ENCODE measurements around the gene PRR20D. TPM values are rescaled to one million over a fixed set of nuclear protein-coding genes. Genes with fewer than 3 reads are reported as not detected.
"Not testable (repeated sequence)": the region's sequence is repeated elsewhere in the genome, so short reads cannot be mapped to it uniquely, and the experiment has no call there.

Gene PRR20D
- polyA plus RNA-seq (2011; rRNA removed) (not detected in 2 replicates), polyA minus RNA-seq (2011; rRNA and poly(A)+ RNA removed) (not detected in 2 replicates)

GRCh38 chr13:57160332-57160731 lies at the start of gene PRR20D:
PRR20D (plus strand) TSS chr13:57160632; CDS start chr13:57161019, 387 bp downstream.
- H3K27me3 ChIP-seq (ENCODE audit: control insufficient read depth, insufficient read depth, low read length); CTCF ChIA-PET; H3K9me3 ChIP-seq (ENCODE audit: control insufficient read depth, insufficient read depth, low read length); H3K27ac ChIP-seq (ENCODE audit: low read depth, low read length); H3K4me3 ChIP-seq (ENCODE audit: low read depth, low read length); POLR2A ChIA-PET; DNase-seq (ENCODE audit: low read depth, low spot score): not testable (repeated sequence)

GRCh38 chr13:57114945-57115344 lies 45.5 kb upstream of the PRR20D start:
- Histone ChIP-seq H3K9me3 (ENCODE audit: control insufficient read depth, insufficient read depth, low read length) (peaks cover 17% of the 10 kb centered on the region), H3K4me3 (ENCODE audit: low read depth, low read length) (no peak overlapping the region), H3K27ac (ENCODE audit: low read depth, low read length) (no peak overlapping the region), H3K27me3 (ENCODE audit: control insufficient read depth, insufficient read depth, low read length) (no peaks in the 10 kb centered on the region)
- no peak for DNase-seq (ENCODE audit: low read depth, low spot score)
- no peak for TF ChIP-seq CTCF (IDR thresholded peaks at IDR 0.05; ENCODE audit: low read depth, low read length)
- ChIA-PET CTCF (no interaction called here), POLR2A (no interaction called here)

GRCh38 chr13:57123681-57124080 lies 36.8 kb upstream of the PRR20D start:
- CTCF ChIA-PET = no interaction called here
- POLR2A ChIA-PET = no interaction called here
- no peak for DNase-seq (ENCODE audit: low read depth, low spot score)

GRCh38 chr13:57128909-57129308 lies 31.5 kb upstream of the PRR20D start:
- peaks cover 7% of the 10 kb centered on the region for H3K9me3 ChIP-seq (ENCODE audit: control insufficient read depth, insufficient read depth, low read length)
- CTCF ChIA-PET = no interaction called here
- no peak for DNase-seq (ENCODE audit: low read depth, low spot score)
- H3K4me3 ChIP-seq (ENCODE audit: low read depth, low read length) = no peak overlapping the region
- no peaks in the 10 kb centered on the region for H3K27me3 ChIP-seq (ENCODE audit: control insufficient read depth, insufficient read depth, low read length)
- no peak for TF ChIP-seq CTCF (IDR thresholded peaks at IDR 0.05; ENCODE audit: low read depth, low read length)
- no peak overlapping the region for H3K27ac ChIP-seq (ENCODE audit: low read depth, low read length)
- POLR2A ChIA-PET = no interaction called here

More at GRCh38 chr13:57123681-57124080, 36.8 kb upstream of the PRR20D start:
- no peak for TF ChIP-seq CTCF (IDR thresholded peaks at IDR 0.05; ENCODE audit: low read depth, low read length)
- Histone ChIP-seq H3K27ac (ENCODE audit: low read depth, low read length) (no peak overlapping the region), H3K27me3 (ENCODE audit: control insufficient read depth, insufficient read depth, low read length) (no peaks in the 10 kb centered on the region), H3K9me3 (ENCODE audit: control insufficient read depth, insufficient read depth, low read length) (peaks cover 12% of the 10 kb centered on the region; the same call in 1 of the 2 replicates), H3K4me3 (ENCODE audit: low read depth, low read length) (no peak overlapping the region)

GRCh38 chr13:57136093-57136492 lies 24.3 kb upstream of the PRR20D start:
- POLR2A ChIA-PET = no interaction called here
- no peak for TF ChIP-seq CTCF (IDR thresholded peaks at IDR 0.05; ENCODE audit: low read depth, low read length)
- DNase-seq (ENCODE audit: low read depth, low spot score) = no peak
- Histone ChIP-seq H3K27ac (ENCODE audit: low read depth, low read length) (no peak overlapping the region), H3K4me3 (ENCODE audit: low read depth, low read length) (no peak overlapping the region), H3K9me3 (ENCODE audit: control insufficient read depth, insufficient read depth, low read length) (peaks cover 6% of the 10 kb centered on the region; the same call in 1 of the 2 replicates), H3K27me3 (ENCODE audit: control insufficient read depth, insufficient read depth, low read length) (no peaks in the 10 kb centered on the region)
- CTCF ChIA-PET = no interaction called here

GRCh38 chr13:57137585-57137984 lies 22.8 kb upstream of the PRR20D start:
- ChIA-PET CTCF (no interaction called here), POLR2A (no interaction called here)
- peaks cover 6% of the 10 kb centered on the region; the same call in 1 of the 2 replicates for H3K9me3 ChIP-seq (ENCODE audit: control insufficient read depth, insufficient read depth, low read length)
- no peak overlapping the region for H3K27ac ChIP-seq (ENCODE audit: low read depth, low read length)
- H3K27me3 ChIP-seq (ENCODE audit: control insufficient read depth, insufficient read depth, low read length) = no peaks in the 10 kb centered on the region
- DNase-seq (ENCODE audit: low read depth, low spot score) = no peak
- TF ChIP-seq CTCF (IDR thresholded peaks at IDR 0.05; ENCODE audit: low read depth, low read length) = no peak
- no peak overlapping the region for H3K4me3 ChIP-seq (ENCODE audit: low read depth, low read length)

All from AG04450 (cell line).